NCI-H1105 (cell line): ENCODE results near the gene CCNC.

Experiments used
- DNase-seq: peaks from one replicate; lab custom pipeline; 2025; lab: John Stamatoyannopoulos, UW

The CCNC gene

GRCh38 chr6:99568103-99568933 is at the start of gene CCNC:
Gene CCNC, minus strand, starts transcription at chr6:99568660. Its CDS starts 133 bp downstream, at chr6:99568527.
- peak; percentile 92 for DNase-seq

- no peak for DNase-seq
Observed at GRCh38 chr6:99617131-99617530, 48.7 kb upstream of the CCNC start.

GRCh38 chr6:99614430-99615186 is 46.1 kb upstream of the CCNC start:
- DNase-seq, result peak; percentile 58

GRCh38 chr6:99613705-99614429 is 45.4 kb upstream of the CCNC start:
- no peak for DNase-seq

GRCh38 chr6:99613409-99613704 is 44.9 kb upstream of the CCNC start:
- DNase-seq, result no peak

GRCh38 chr6:99612551-99613408 is 44.3 kb upstream of the CCNC start:
- no peak for DNase-seq

- DNase-seq, result no peak
Observed at GRCh38 chr6:99611148-99611547, 42.7 kb upstream of the CCNC start.

GRCh38 chr6:99609905-99610489 is 41.5 kb upstream of the CCNC start:
- no peak for DNase-seq

GRCh38 chr6:99608886-99609482 is 40.5 kb upstream of the CCNC start:
- DNase-seq, result no peak

- DNase-seq, result no peak
Observed at GRCh38 chr6:99608059-99608885, 39.8 kb upstream of the CCNC start.

- DNase-seq, result no peak
Observed at GRCh38 chr6:99607416-99608036, 39.1 kb upstream of the CCNC start.

GRCh38 chr6:99606656-99607415 is 38.4 kb upstream of the CCNC start, which contains the start of gene PRDM13:
Gene PRDM13, plus strand, starts transcription at chr6:99606833. Its CDS starts 202 bp downstream, at chr6:99607035.
- no peak for DNase-seq

- DNase-seq, result no peak
Observed at GRCh38 chr6:99605911-99606655, 37.6 kb upstream of the CCNC start.

- DNase-seq, result no peak
Observed at GRCh38 chr6:99605074-99605734, 36.7 kb upstream of the CCNC start.

- DNase-seq, result no peak
Observed at GRCh38 chr6:99604166-99605073, 36.0 kb upstream of the CCNC start.

GRCh38 chr6:99603421-99604165 is 35.1 kb upstream of the CCNC start:
- no peak for DNase-seq
